K562 (cell line): ENCODE data around the gene PSMD1. TPM values are rescaled to one million over a fixed set of nuclear protein-coding genes. Genes with fewer than 3 reads are reported as not detected.

Experiments used
- ATAC-seq: fragments of 200-7000 bp; cut with Tn5 transposase; 3 replicates; pipeline ENCODE4 v1.9.1; 2020; ENCODE audit warnings: moderate library complexity
- BruUV-seq: library from RNA; stranded (reverse); fragments of 400-500 nt; replicated peaks from 2 replicates; lab custom pipeline; 2021; lab: Mats Ljungman, UMichigan
- CTCF ChIA-PET: fragments of 300-600 bp; formaldehyde crosslinking; extraction: SDS; loops from one replicate; lab custom pipeline; 2021; ENCODE audit warnings: low intra/inter-chr PET ratio; lab: Yijun Ruan, JAX
- POLR2A ChIA-PET: fragments of 300-600, 350-650 bp; sonication (Branson Sonifier 250); formaldehyde crosslinking; extraction: SDS; loops from one replicate; lab custom pipeline; 2021; ENCODE audit warnings: antibody characterized with exemption, inconsistent platforms; lab: Yijun Ruan, JAX
- DNase-seq, 4 experiments: peaks; one replicate each; pipeline versions ENCODE4 v3.0.0 to v3.0.0-alpha.2; 2011 to 2018; ENCODE audit warnings: low spot score in 3 of 4, mixed read lengths in 3 of 4; ENCODE audit errors: extremely low read depth in 1 of 4
- FAIRE-seq: peaks from 2 replicates; lab custom pipeline; 2011; peaks lifted over from hg19 to GRCh38; lab: Jason Lieb, UNC
- H2AFZ ChIP-seq: 2 replicates; pipeline ENCODE4 v1.6.0; 2011; ENCODE audit warnings: low read depth, low read length, control low read depth, inconsistent platforms
- H3K27ac ChIP-seq: fragments of 200-600 bp; 3 replicates; pipeline ENCODE4 v1.8.0; 2011; ENCODE audit warnings: low read depth, mild to moderate bottlenecking, control low read depth, inconsistent platforms, low read length, moderate library complexity, mixed read lengths; ENCODE audit errors: extremely low read depth
- H3K27me3 ChIP-seq, 2 experiments: fragments of 300-600 bp in 1 of 2; 2 replicates in 1 of 2; 3 replicates in 1 of 2; pipeline versions ENCODE4 v1.6.0 to v1.8.0; 2011; ENCODE audit warnings: inconsistent platforms in 2 of 2, low read length in 2 of 2, mild to moderate bottlenecking in 1 of 2, mixed read lengths in 1 of 2, moderate library complexity in 1 of 2; ENCODE audit not compliant: control insufficient read depth in 2 of 2, insufficient read depth in 2 of 2
- H3K36me3 ChIP-seq: fragments of 300-600 bp; 3 replicates; pipeline ENCODE4 v1.8.0; 2011; ENCODE audit warnings: mild to moderate bottlenecking, low read length, inconsistent platforms; ENCODE audit not compliant: control insufficient read depth, insufficient read depth
- H3K4me1 ChIP-seq, 2 experiments: fragments of 200-600 bp in 1 of 2; replicated peaks in 1 of 2; 2 replicates in 1 of 2; 3 replicates in 1 of 2; pipeline versions ENCODE4 v1.5.1 to v1.8.0; 2011; ENCODE audit warnings: inconsistent platforms in 2 of 2, low read length in 2 of 2, mild to moderate bottlenecking in 1 of 2, mixed read lengths in 1 of 2, moderate library complexity in 1 of 2; ENCODE audit not compliant: control insufficient read depth in 2 of 2, insufficient read depth in 2 of 2
- H3K4me2 ChIP-seq: 2 replicates; pipeline ENCODE4 v1.6.1; 2011; ENCODE audit warnings: low read length, control low read depth, inconsistent platforms, mixed read lengths; ENCODE audit not compliant: insufficient read depth
- H3K4me3 ChIP-seq: fragments of 200-600 bp; sonication (generic), shearing (Covaris generic); 2 replicates; pipeline ENCODE4 v1.5.1; 2016; ENCODE audit warnings: control low read depth, inconsistent platforms
- H3K79me2 ChIP-seq: fragments of 200-600 bp; 3 replicates; pipeline ENCODE4 v1.8.0; 2011; ENCODE audit warnings: low read length, inconsistent platforms; ENCODE audit not compliant: control insufficient read depth, insufficient read depth
- H3K9ac ChIP-seq, 2 experiments: 2 replicates each; pipeline versions ENCODE4 v1.6.0 to v1.6.1; 2011; ENCODE audit warnings: low read depth in 2 of 2, low read length in 2 of 2, control low read depth in 1 of 2, inconsistent platforms in 1 of 2, mild to moderate bottlenecking in 1 of 2, mixed read lengths in 1 of 2; ENCODE audit not compliant: insufficient read depth in 1 of 2
- H3K9me1 ChIP-seq: one replicate; pipeline ENCODE4 v1.6.0; 2011; ENCODE audit warnings: inconsistent platforms, mild to moderate bottlenecking, low read length, moderate library complexity; ENCODE audit not compliant: control insufficient read depth, insufficient read depth
- H3K9me3 ChIP-seq: replicated peaks from 2 replicates; pipeline ENCODE4 v1.5.1; 2011; ENCODE audit warnings: low read depth, low read length, inconsistent platforms; ENCODE audit not compliant: control insufficient read depth, insufficient read depth
- H4K20me1 ChIP-seq: replicated peaks from 2 replicates; pipeline ENCODE4 v1.6.1; 2011; ENCODE audit warnings: low read length, inconsistent platforms, mixed read lengths; ENCODE audit not compliant: control insufficient read depth, insufficient read depth
- CLOCK ChIP-seq: fragments of 250-450 bp; sonication (Bioruptor Pico); IDR thresholded peaks from 2 replicates; pipeline ENCODE4 v1.4.0; 2020; ENCODE audit warnings: mild to moderate bottlenecking, moderate library complexity, borderline replicate concordance
- ZNF561 ChIP-seq: fragments of 450-650 bp; formaldehyde crosslinking; conservative IDR thresholded peaks from 2 replicates; pipeline ENCODE4 v1.4.0; 2020; ENCODE audit warnings: mild to moderate bottlenecking, moderate library complexity
- ZNF584 ChIP-seq: fragments of 200-800 bp; sonication (Bioruptor generic); IDR thresholded peaks from 2 replicates; pipeline ENCODE4 v1.6.1; 2016; ENCODE audit warnings: low read depth, mild to moderate bottlenecking, missing genetic modification characterization, missing compliant biosample characterization
- WGBS: fragments of 100-300 bp; shearing (Covaris generic); methylation state at CpG from one replicate; pipeline ENCODE4 v1.1.6; 2016; ENCODE audit warnings: low coverage, mixed read lengths; ENCODE audit not compliant: insufficient coverage; ENCODE audit errors: missing lambda C conversion rate; 5-methylcytosine and 5-hydroxymethylcytosine counted together
- in situ Hi-C: fragments of 300-500 bp; cut with MboI; formaldehyde crosslinking; loops from 4 replicates; pipeline ENCODE4 v1.15.0; 2018; ENCODE audit warnings: inconsistent platforms, mixed read lengths
- intact Hi-C: fragments of 100-400 bp; cut with micrococcal nuclease; formaldehyde crosslinking; loops from 2 replicates; pipeline ENCODE4 v1.14.2; 2022
- polyA plus RNA-seq, 8 experiments: library from polyadenylated mRNA; depleted of rRNA in 4 of 8; stranded (reverse) in 5 of 8; unstranded in 3 of 8; fragments of >200 nt; fragmentation: Nextera tagmentation in 2 of 8; fragmentation: Illumina TruSeq in 1 of 8; extraction: Ambion mirVana in 2 of 8; extraction: Trizol in 1 of 8; gene quantifications; 2 replicates each; pipeline versions ENCODE4 v1.2.1 to v1.2.3, GENCODE V29; 2011 to 2014; ENCODE audit warnings: inconsistent platforms in 1 of 8, missing spikeins in 1 of 8
- total RNA-seq, 7 experiments: library from RNA; depleted of rRNA in 6 of 7; stranded (reverse); fragments of >200 nt in 6 of 7; fragmentation: Illumina TruSeq in 2 of 7; extraction: Trizol in 2 of 7; gene quantifications; 2 replicates each; pipeline versions ENCODE4 v1.2.1 to v1.2.3, GENCODE V29; 2011 to 2021; ENCODE audit warnings: low replicate concordance in 1 of 7

Gene PSMD1
- total and polyA plus RNA-seq, 9 of the 15 experiments (the other 6 are each of a cell fraction or from before 2014, with no cell fraction given), result 100 to 257 (median 147) TPM

GRCh38 chr2:231146665-231147064 is 90.0 kb downstream of the PSMD1 start:
- no peaks in the 10 kb centered on the region for H3K4me1 ChIP-seq
- H3K9me1 ChIP-seq, result no peaks in the 10 kb centered on the region
- no peak for ATAC-seq
- FAIRE-seq, result no peak
- no peaks in the 10 kb centered on the region for H3K79me2 ChIP-seq
- no peak for TF ChIP-seq CLOCK (CRISPR knock-in tag)
- no peak for TF ChIP-seq ZNF561
- TF ChIP-seq ZNF584 (CRISPR knock-in tag), result no peak
- DNase-seq, result no peak
- in situ Hi-C loops, result no loop called here
- H3K9ac ChIP-seq, result no peak overlapping the region
- no peaks in the 10 kb centered on the region for H3K9me3 ChIP-seq
- ChIA-PET POLR2A (no interaction called here), CTCF (no interaction called here)
- no TSS peak for BruUV-seq
- no peaks in the 10 kb centered on the region; the same call in 1 of the 2 replicates for H4K20me1 ChIP-seq
- no peaks in the 10 kb centered on the region for H3K27me3 ChIP-seq
- intact Hi-C loops, result no loop called here
- H3K4me2 ChIP-seq, result no peak overlapping the region
- H3K36me3 ChIP-seq, result peaks cover 57% of the 10 kb centered on the region
- H2AFZ ChIP-seq, result no peak overlapping the region
- WGBS, result 78% methylated on average over 2 of the region's 2 CpGs
- H3K4me3 ChIP-seq, result no peak overlapping the region
- no peak overlapping the region for H3K27ac ChIP-seq
